Activated naive CD4-positive, alpha-beta T cell treated with anti-CD3 and anti-CD28 coated beads, Interleukin-2, amount 10 ng/mL, durations not matched to agents 7 days and 5 days (primary cell): Measurements from ENCODE around the gene MSI2.
"Not testable (repeated sequence)": the region's sequence is repeated elsewhere in the genome, so short reads cannot be mapped to it uniquely, and the experiment has no call there.

Experiments
- CTCF ChIA-PET: fragments of 350-600 bp; sonication (Branson Sonifier 250); formaldehyde crosslinking; loops from one replicate; lab custom pipeline; 2021; ENCODE audit warnings: antibody characterized with exemption; lab: Charles Lee
- DNase-seq: peaks from one replicate; pipeline ENCODE4 v3.0.0-alpha.2; 2020
- H3K27ac Mint-ChIP-seq: one replicate; pipeline ENCODE4 v1.8.0; 2021; ENCODE audit warnings: mild to moderate bottlenecking, moderate library complexity, mixed read lengths
- H3K27me3 Mint-ChIP-seq: one replicate; pipeline ENCODE4 v1.8.0; 2021; ENCODE audit warnings: mild to moderate bottlenecking, mixed read lengths
- H3K36me3 Mint-ChIP-seq: one replicate; pipeline ENCODE4 v1.8.0; 2021; ENCODE audit warnings: mixed read lengths
- H3K4me1 Mint-ChIP-seq: one replicate; pipeline ENCODE4 v1.8.0; 2021; ENCODE audit warnings: mixed read lengths
- H3K4me3 Mint-ChIP-seq: one replicate; pipeline ENCODE4 v1.8.0; 2021; ENCODE audit warnings: mild to moderate bottlenecking, moderate library complexity, mixed read lengths
- H3K9me3 Mint-ChIP-seq: one replicate; pipeline ENCODE4 v1.8.0; 2021; ENCODE audit warnings: mixed read lengths

Gene MSI2

GRCh38 chr17:57621791-57622190 is 365.5 kb downstream of the MSI2 start:
- H3K27me3 Mint-ChIP-seq, H3K27ac Mint-ChIP-seq, H3K9me3 Mint-ChIP-seq, H3K4me3 Mint-ChIP-seq, H3K4me1 Mint-ChIP-seq, DNase-seq: not testable (repeated sequence)
- peaks cover 17% of the 10 kb centered on the region for H3K36me3 Mint-ChIP-seq
- CTCF ChIA-PET, result interaction anchor here (0.9 kb wide), 1 partner anchor 25 kb away, joined by 4 read pairs; no protein-coding TSS in a partner anchor

GRCh38 chr17:57622306-57622682 is 366.0 kb downstream of the MSI2 start:
- no peak for DNase-seq
- Mint-ChIP-seq H3K9me3 (no peaks in the 10 kb centered on the region), H3K4me3 (no peak overlapping the region), H3K4me1 (no peaks in the 10 kb centered on the region), H3K27ac (no peak overlapping the region), H3K36me3 (peaks cover 13% of the 10 kb centered on the region), H3K27me3 (no peaks in the 10 kb centered on the region)
- CTCF ChIA-PET, result interaction anchor here (0.9 to 2.4 kb wide), 3 partner anchors 24 to 49 kb away, joined by 4 to 9 read pairs (median 5); no protein-coding TSS in a partner anchor

- Mint-ChIP-seq H3K27ac (no peak overlapping the region), H3K9me3 (no peaks in the 10 kb centered on the region), H3K4me3 (no peak overlapping the region), H3K36me3 (peaks cover 11% of the 10 kb centered on the region), H3K4me1 (no peaks in the 10 kb centered on the region), H3K27me3 (no peaks in the 10 kb centered on the region)
- no peak for DNase-seq
- CTCF ChIA-PET, result interaction anchor here (0.6 to 2.4 kb wide), 4 partner anchors 18 to 210 kb away, joined by 3 to 9 read pairs (median 4); no protein-coding TSS in a partner anchor
Measured at GRCh38 chr17:57622683-57623433, 366.5 kb downstream of the MSI2 start.

GRCh38 chr17:57623620-57624019 is 367.3 kb downstream of the MSI2 start:
- CTCF ChIA-PET, result interaction anchor here (0.6 to 2.4 kb wide), 4 partner anchors 19 to 209 kb away, joined by 3 to 9 read pairs (median 4); no protein-coding TSS in a partner anchor
- no peaks in the 10 kb centered on the region for H3K9me3 Mint-ChIP-seq
- no peak overlapping the region for H3K27ac Mint-ChIP-seq
- no peak for DNase-seq
- no peaks in the 10 kb centered on the region for H3K4me1 Mint-ChIP-seq
- no peaks in the 10 kb centered on the region for H3K27me3 Mint-ChIP-seq
- H3K36me3 Mint-ChIP-seq, result peaks cover 13% of the 10 kb centered on the region
- H3K4me3 Mint-ChIP-seq, result no peak overlapping the region

GRCh38 chr17:57624386-57624785 is 368.1 kb downstream of the MSI2 start:
- H3K27ac Mint-ChIP-seq, result peak overlapping the region; percentile 63
- H3K27me3 Mint-ChIP-seq, result no peaks in the 10 kb centered on the region
- no peak overlapping the region for H3K4me3 Mint-ChIP-seq
- H3K9me3 Mint-ChIP-seq, result no peaks in the 10 kb centered on the region
- H3K36me3 Mint-ChIP-seq, result peaks cover 9% of the 10 kb centered on the region
- no peaks in the 10 kb centered on the region for H3K4me1 Mint-ChIP-seq
- DNase-seq, result no peak
- CTCF ChIA-PET, result interaction anchor here (1.6 to 2.4 kb wide), 2 partner anchors 20 to 27 kb away, joined by 3 to 9 read pairs; no protein-coding TSS in a partner anchor

- Mint-ChIP-seq H3K27me3 (no peaks in the 10 kb centered on the region), H3K4me1 (no peaks in the 10 kb centered on the region), H3K36me3 (peaks cover 9% of the 10 kb centered on the region), H3K27ac (no peak overlapping the region), H3K4me3 (no peak overlapping the region), H3K9me3 (no peaks in the 10 kb centered on the region)
- DNase-seq, result no peak
- CTCF ChIA-PET, result no interaction called here
Measured at GRCh38 chr17:57625511-57625910, 369.2 kb downstream of the MSI2 start.

GRCh38 chr17:57625957-57626356 is 369.6 kb downstream of the MSI2 start:
- Mint-ChIP-seq H3K27ac (no peak overlapping the region), H3K4me1 (no peaks in the 10 kb centered on the region), H3K4me3 (no peak overlapping the region), H3K27me3 (no peaks in the 10 kb centered on the region), H3K9me3 (no peaks in the 10 kb centered on the region), H3K36me3 (peaks cover 9% of the 10 kb centered on the region)
- CTCF ChIA-PET, result no interaction called here
- DNase-seq, result no peak

- Mint-ChIP-seq H3K4me1 (no peaks in the 10 kb centered on the region), H3K9me3 (no peaks in the 10 kb centered on the region), H3K27ac (no peak overlapping the region), H3K27me3 (no peaks in the 10 kb centered on the region), H3K36me3 (peaks cover 14% of the 10 kb centered on the region), H3K4me3 (no peak overlapping the region)
- CTCF ChIA-PET, result no interaction called here
- no peak for DNase-seq
Measured at GRCh38 chr17:57626520-57627210, 370.3 kb downstream of the MSI2 start.

GRCh38 chr17:57627591-57627990 is 371.3 kb downstream of the MSI2 start:
- Mint-ChIP-seq H3K27ac (no peak overlapping the region), H3K4me3 (no peak overlapping the region), H3K9me3 (no peaks in the 10 kb centered on the region), H3K4me1 (no peaks in the 10 kb centered on the region), H3K27me3 (no peaks in the 10 kb centered on the region), H3K36me3 (peaks cover 21% of the 10 kb centered on the region)
- CTCF ChIA-PET, result no interaction called here
- DNase-seq, result no peak

- Mint-ChIP-seq H3K27ac (peak overlapping the region; percentile 59), H3K36me3 (peaks cover 26% of the 10 kb centered on the region), H3K9me3 (no peaks in the 10 kb centered on the region), H3K4me1 (no peaks in the 10 kb centered on the region), H3K27me3 (no peaks in the 10 kb centered on the region), H3K4me3 (no peak overlapping the region)
- DNase-seq, result no peak
- CTCF ChIA-PET, result interaction anchor here (0.8 kb wide), 1 partner anchor 31 kb away, joined by 3 read pairs; no protein-coding TSS in a partner anchor
Measured at GRCh38 chr17:57628421-57628820, 372.1 kb downstream of the MSI2 start.

GRCh38 chr17:57629470-57629869 is 373.1 kb downstream of the MSI2 start:
- no peak overlapping the region for H3K4me3 Mint-ChIP-seq
- H3K9me3 Mint-ChIP-seq, result no peaks in the 10 kb centered on the region
- H3K27ac Mint-ChIP-seq, result no peak overlapping the region
- DNase-seq, result no peak
- CTCF ChIA-PET, result no interaction called here
- peaks cover 33% of the 10 kb centered on the region for H3K36me3 Mint-ChIP-seq
- no peaks in the 10 kb centered on the region for H3K27me3 Mint-ChIP-seq
- H3K4me1 Mint-ChIP-seq, result no peaks in the 10 kb centered on the region

- Mint-ChIP-seq H3K36me3 (peaks cover 37% of the 10 kb centered on the region), H3K4me3 (no peak overlapping the region), H3K4me1 (no peaks in the 10 kb centered on the region), H3K27me3 (no peaks in the 10 kb centered on the region), H3K27ac (no peak overlapping the region), H3K9me3 (no peaks in the 10 kb centered on the region)
- CTCF ChIA-PET, result no interaction called here
- DNase-seq, result no peak
Measured at GRCh38 chr17:57629886-57630285, 373.6 kb downstream of the MSI2 start.

- Mint-ChIP-seq H3K36me3 (peaks cover 37% of the 10 kb centered on the region), H3K9me3 (no peaks in the 10 kb centered on the region), H3K4me3 (no peak overlapping the region), H3K4me1 (no peaks in the 10 kb centered on the region), H3K27me3 (no peaks in the 10 kb centered on the region), H3K27ac (no peak overlapping the region)
- no peak for DNase-seq
- CTCF ChIA-PET, result no interaction called here
Measured at GRCh38 chr17:57630736-57631135, 374.4 kb downstream of the MSI2 start.

GRCh38 chr17:57631871-57632270 is 375.5 kb downstream of the MSI2 start:
- no peaks in the 10 kb centered on the region for H3K9me3 Mint-ChIP-seq
- no peaks in the 10 kb centered on the region for H3K27me3 Mint-ChIP-seq
- DNase-seq, result no peak
- CTCF ChIA-PET, result no interaction called here
- no peak overlapping the region for H3K4me3 Mint-ChIP-seq
- peak overlapping the region; percentile 57 for H3K27ac Mint-ChIP-seq
- H3K4me1 Mint-ChIP-seq, result no peaks in the 10 kb centered on the region
- peaks cover 37% of the 10 kb centered on the region for H3K36me3 Mint-ChIP-seq
